H9 (cell line): ENCODE results near the gene PRMT7. TPM values are rescaled to one million over a fixed set of nuclear protein-coding genes. Genes with fewer than 3 reads are reported as not detected.

Source experiments
- DNase-seq: peaks from one replicate; pipeline ENCODE4 v3.0.0-alpha.2; 2017
- H2AFZ ChIP-seq: one replicate; pipeline ENCODE4 v1.6.1; 2013; ENCODE audit warnings: mild to moderate bottlenecking, low read length, control low read depth, moderate library complexity
- H2AK5ac ChIP-seq: 2 replicates; pipeline ENCODE4 v1.6.1; 2013; ENCODE audit warnings: low read length, control low read depth, mixed read lengths; ENCODE audit not compliant: insufficient read length
- H2BK120ac ChIP-seq: one replicate; pipeline ENCODE4 v1.6.1; 2013; ENCODE audit warnings: low read depth, mild to moderate bottlenecking, low read length, control low read depth, inconsistent platforms; ENCODE audit not compliant: poor library complexity, severe bottlenecking
- H2BK12ac ChIP-seq: 2 replicates; pipeline ENCODE4 v1.6.1; 2013; ENCODE audit warnings: low read length, control low read depth, mixed read lengths, low read depth; ENCODE audit not compliant: insufficient read length
- H2BK15ac ChIP-seq: 2 replicates; pipeline ENCODE4 v1.6.1; 2013; ENCODE audit warnings: low read depth, low read length, control low read depth
- H2BK20ac ChIP-seq: one replicate; pipeline ENCODE4 v1.6.1; 2013; ENCODE audit warnings: low read depth, mild to moderate bottlenecking, low read length, control low read depth, inconsistent platforms; ENCODE audit not compliant: poor library complexity, severe bottlenecking
- H2BK5ac ChIP-seq: 2 replicates; pipeline ENCODE4 v1.6.1; 2013; ENCODE audit warnings: low read length, control low read depth, mixed read lengths; ENCODE audit not compliant: insufficient read length
- H3K14ac ChIP-seq: 2 replicates; pipeline ENCODE4 v1.6.1; 2013; ENCODE audit warnings: low read length, control low read depth; ENCODE audit not compliant: insufficient read depth
- H3K18ac ChIP-seq: 2 replicates; pipeline ENCODE4 v1.6.1; 2013; ENCODE audit warnings: low read depth, mild to moderate bottlenecking, mixed read lengths, low read length, control low read depth; ENCODE audit not compliant: insufficient read length
- H3K23ac ChIP-seq: 2 replicates; pipeline ENCODE4 v1.6.1; 2013; ENCODE audit warnings: low read length, control low read depth, mixed read lengths, low read depth; ENCODE audit not compliant: insufficient read length
- H3K23me2 ChIP-seq: 2 replicates; pipeline ENCODE4 v1.6.1; 2013; ENCODE audit warnings: low read depth, mild to moderate bottlenecking, mixed read lengths, low read length, control low read depth; ENCODE audit not compliant: insufficient read length, poor library complexity, severe bottlenecking
- H3K27ac ChIP-seq: 2 replicates; pipeline ENCODE4 v1.5.1; 2013; ENCODE audit warnings: low read length, control low read depth, mixed read lengths, low read depth; ENCODE audit not compliant: insufficient read length
- H3K27me3 ChIP-seq: 2 replicates; pipeline ENCODE4 v1.6.1; 2013; ENCODE audit warnings: low read length, control low read depth, inconsistent platforms; ENCODE audit not compliant: insufficient read depth
- H3K4ac ChIP-seq: 2 replicates; pipeline ENCODE4 v1.6.1; 2013; ENCODE audit warnings: low read depth, mild to moderate bottlenecking, control low read depth, inconsistent platforms, low read length, moderate library complexity
- H3K4me1 ChIP-seq: 2 replicates; pipeline ENCODE4 v1.6.1; 2013; ENCODE audit warnings: low read length, control low read depth, inconsistent platforms; ENCODE audit not compliant: insufficient read depth
- H3K4me2 ChIP-seq: 2 replicates; pipeline ENCODE4 v1.6.1; 2013; ENCODE audit warnings: low read length, control low read depth, mixed read lengths; ENCODE audit not compliant: insufficient read length, insufficient read depth
- H3K56ac ChIP-seq: 2 replicates; pipeline ENCODE4 v1.6.1; 2013; ENCODE audit warnings: low read depth, mild to moderate bottlenecking, mixed read lengths, low read length, control low read depth; ENCODE audit not compliant: insufficient read length
- H3K79me1 ChIP-seq: 2 replicates; pipeline ENCODE4 v1.6.1; 2013; ENCODE audit warnings: low read depth, mild to moderate bottlenecking, moderate library complexity, low read length, control low read depth, inconsistent platforms; ENCODE audit not compliant: insufficient read depth, poor library complexity, severe bottlenecking
- H3K79me2 ChIP-seq: 2 replicates; pipeline ENCODE4 v1.6.1; 2013; ENCODE audit warnings: low read length, control low read depth, inconsistent platforms; ENCODE audit not compliant: insufficient read depth
- H3K9ac ChIP-seq: 2 replicates; pipeline ENCODE4 v1.6.1; 2013; ENCODE audit warnings: low read length, control low read depth, mixed read lengths; ENCODE audit not compliant: insufficient read length; ENCODE audit errors: extremely low read depth
- H3K9me3 ChIP-seq: one replicate; pipeline ENCODE4 v1.6.1; 2013; ENCODE audit warnings: low read depth, low read length, inconsistent platforms; ENCODE audit not compliant: control insufficient read depth
- H3T11ph ChIP-seq: one replicate; pipeline ENCODE4 v1.6.1; 2013; ENCODE audit warnings: mild to moderate bottlenecking, low read length, control low read depth, inconsistent platforms
- H4K20me1 ChIP-seq: one replicate; pipeline ENCODE4 v1.6.1; 2013; ENCODE audit not compliant: control insufficient read depth, insufficient read length, insufficient read depth
- H4K5ac ChIP-seq: 2 replicates; pipeline ENCODE4 v1.6.1; 2013; ENCODE audit warnings: low read depth, mild to moderate bottlenecking, mixed read lengths, low read length, control low read depth; ENCODE audit not compliant: insufficient read length
- H4K8ac ChIP-seq: replicated peaks from 2 replicates; pipeline ENCODE4 v1.6.1; 2013; ENCODE audit warnings: low read length, control low read depth, mixed read lengths, low read depth; ENCODE audit not compliant: insufficient read length
- H4K91ac ChIP-seq: 2 replicates; pipeline ENCODE4 v1.6.1; 2013; ENCODE audit warnings: low read depth, mild to moderate bottlenecking, moderate library complexity, mixed read lengths, low read length, control low read depth; ENCODE audit not compliant: insufficient read length
- H3K27ac Mint-ChIP-seq, 3 experiments: 2 replicates in 2 of 3; 3 replicates in 1 of 3; pipeline ENCODE4 v1.8.0; 2020 to 2021; ENCODE audit warnings: mixed read lengths in 3 of 3, mild to moderate bottlenecking in 1 of 3, moderate library complexity in 1 of 3
- H3K27me3 Mint-ChIP-seq: 2 replicates; pipeline ENCODE4 v1.8.0; 2021; ENCODE audit warnings: low read depth, mild to moderate bottlenecking, moderate library complexity, mixed read lengths
- H3K36me3 Mint-ChIP-seq, 3 experiments: 2 replicates in 2 of 3; 3 replicates in 1 of 3; pipeline ENCODE4 v1.8.0; 2020 to 2021; ENCODE audit warnings: low read depth in 3 of 3, mixed read lengths in 3 of 3; ENCODE audit not compliant: insufficient read depth in 1 of 3
- H3K4me1 Mint-ChIP-seq, 2 experiments: 2 replicates each; pipeline ENCODE4 v1.8.0; 2020; ENCODE audit warnings: mixed read lengths in 2 of 2
- H3K4me3 Mint-ChIP-seq, 2 experiments: 2 replicates in 1 of 2; 3 replicates in 1 of 2; pipeline ENCODE4 v1.8.0; 2020 to 2021; ENCODE audit warnings: mild to moderate bottlenecking in 2 of 2, mixed read lengths in 2 of 2, moderate library complexity in 1 of 2
- H3K9me3 Mint-ChIP-seq, 2 experiments: 2 replicates in 1 of 2; 3 replicates in 1 of 2; pipeline ENCODE4 v1.8.0; 2020; ENCODE audit warnings: mild to moderate bottlenecking in 2 of 2, mixed read lengths in 2 of 2, moderate library complexity in 1 of 2
- CTCF ChIP-seq: fragments of 200-600 bp; sonication (generic); conservative IDR thresholded peaks from 3 replicates; pipeline ENCODE4 v1.8.0; 2021; ENCODE audit warnings: antibody characterized with exemption, mild to moderate bottlenecking
- WGBS: extraction: QIAGEN DNeasy Blood & Tissue Kit; methylation state at CpG from one replicate; pipeline ENCODE4 v1.1.7; 2013; ENCODE audit warnings: missing lambda C conversion rate, low lambda C conversion rate, mixed read lengths; ENCODE audit not compliant: insufficient read length; ENCODE audit errors: extremely low coverage; 5-methylcytosine and 5-hydroxymethylcytosine counted together
- total RNA-seq: library from RNA; stranded (reverse); gene quantifications from 2 replicates; pipeline ENCODE4 v1.2.1, GENCODE V29; 2021

Gene PRMT7
- total RNA-seq, 1 experiment from 2014 or later: 56.6 TPM

- DNase-seq: no peak
- H3K14ac ChIP-seq: no peak overlapping the region
- H2BK20ac ChIP-seq: no peak overlapping the region
- H3K4me1 ChIP-seq: no peaks in the 10 kb centered on the region
- peaks cover 12 to 28% of the 10 kb centered on the region in 2 experiments for H3K4me1 Mint-ChIP-seq
- H3K79me1 ChIP-seq: no peaks in the 10 kb centered on the region
- no peak overlapping the region for H2AFZ ChIP-seq
- no peak overlapping the region for H3T11ph ChIP-seq
- H3K56ac ChIP-seq: no peak overlapping the region
- H4K5ac ChIP-seq: no peak overlapping the region
- H3K4ac ChIP-seq: no peak overlapping the region
- no peaks in the 10 kb centered on the region for H3K9me3 ChIP-seq
- H2BK12ac ChIP-seq: no peak overlapping the region
- no peaks in the 10 kb centered on the region for H3K23me2 ChIP-seq
- no peaks in the 10 kb centered on the region for H3K79me2 ChIP-seq
- no peaks in the 10 kb centered on the region for H4K20me1 ChIP-seq
- no peak overlapping the region for H4K8ac ChIP-seq
- H4K91ac ChIP-seq: no peak overlapping the region
- WGBS: no CpG with 5 or more reads among the region's 16 CpGs
- H3K4me3 Mint-ChIP-seq: no peak overlapping the region
- TF ChIP-seq CTCF: no peak
- H3K27me3 ChIP-seq: no peaks in the 10 kb centered on the region
- H2BK15ac ChIP-seq: no peak overlapping the region
- H3K9me3 Mint-ChIP-seq: no peaks in the 10 kb centered on the region
- H3K27ac ChIP-seq: no peak overlapping the region
- H2BK120ac ChIP-seq: no peak overlapping the region
- H3K4me2 ChIP-seq: no peak overlapping the region
- no peak overlapping the region for H2AK5ac ChIP-seq
- no peaks in the 10 kb centered on the region; the same call in 1 of the 2 replicates for H3K27me3 Mint-ChIP-seq
- no peak overlapping the region for H3K23ac ChIP-seq
- H3K36me3 Mint-ChIP-seq: peaks cover 0 to 17% (median 17%) of the 10 kb centered on the region in 3 experiments; a peak in 6 of 7 replicates
- no peak overlapping the region for H3K9ac ChIP-seq
- H2BK5ac ChIP-seq: no peak overlapping the region
- no peak overlapping the region for H3K18ac ChIP-seq
- H3K27ac Mint-ChIP-seq: no peak overlapping the region
These were observed 50.7 kb downstream of the PRMT7 start for GRCh38 chr16:68361485-68361884.
